Measurements from ENCODE around the gene SPRED2.

DNA sequence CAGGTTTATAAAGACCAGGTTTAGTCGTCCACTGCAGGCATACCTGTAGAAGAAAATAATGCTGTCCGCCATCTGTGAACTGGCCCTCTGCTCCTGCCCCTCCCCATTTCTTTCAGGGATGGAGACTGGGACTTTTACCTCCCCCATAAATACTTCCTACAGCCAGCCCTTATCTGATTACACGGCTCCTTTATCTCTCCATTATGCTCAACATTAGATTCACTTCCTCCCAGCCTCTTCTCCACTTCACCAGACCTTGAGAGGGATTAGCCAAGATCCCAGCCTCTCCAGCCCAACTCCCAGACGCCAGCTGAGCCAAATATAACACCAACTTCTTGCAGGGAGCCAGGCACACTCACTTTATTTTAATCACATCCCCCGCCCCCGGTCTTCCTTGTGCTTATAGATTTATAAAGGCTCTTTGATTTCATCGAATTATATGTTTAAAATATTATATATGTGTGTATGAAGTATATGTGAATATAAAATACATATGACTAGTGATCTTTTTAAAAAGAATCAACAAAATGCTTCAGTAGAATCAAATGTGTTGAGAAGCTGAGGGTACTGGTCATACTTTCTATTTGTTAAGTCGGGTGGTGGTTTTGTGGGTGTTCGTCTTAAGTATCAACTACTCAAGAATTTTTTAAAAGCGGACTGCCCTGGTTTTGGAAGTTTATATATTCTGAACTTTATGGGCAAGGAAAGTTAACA, 81.0 kb downstream of the SPRED2 start:
- TF ChIP-seq EZH2 (IDR thresholded peaks at IDR 0.05) (no peak), POLR2AphosphoS5 (IDR thresholded peaks at IDR 0.05; ENCODE audit: borderline replicate concordance, low read depth, low read length) (no peak), FOXP2 (optimal IDR thresholded peaks at IDR 0.05; ENCODE audit: control extremely low read depth, extremely low read length, insufficient read depth) (no peak)
